ENCODE measurements around the gene MREG. TPM values are rescaled to one million over a fixed set of nuclear protein-coding genes. Genes with fewer than 3 reads are reported as not detected.

MREG gene
- total and polyA plus RNA-seq, 10 of the 15 experiments (the other 5 are each of a cell fraction or from before 2014, with no cell fraction given), result 6.9 to 45.0 (median 28.5) TPM

GRCh38 chr2:216012830-216013079, 596 bp downstream of the MREG start:
- Histone ChIP-seq H3K4me2 (ENCODE audit: control insufficient read depth, insufficient read depth) (peak overlapping the region; percentile 78), H2AFZ (ENCODE audit: control insufficient read depth, low read depth, low read length) (peak overlapping the region; percentile 76), H3K9me3 (replicated peaks; ENCODE audit: control insufficient read depth, insufficient read depth, low read length) (no peaks in the 10 kb centered on the region; the same call in 2 of the 3 replicates), H3K27me3 (replicated peaks in 1 of 2; ENCODE audit: control insufficient read depth in 2 of 2, insufficient read depth in 2 of 2, low read length in 1 of 2) (no peaks in the 10 kb centered on the region), H3K4me3 (peak overlapping the region; percentile 94), H3K4me1 (ENCODE audit: control insufficient read depth, insufficient read depth, low read length) (peaks cover 31% of the 10 kb centered on the region), H3K9ac (ENCODE audit: control insufficient read depth, insufficient read depth, low read length) (peak overlapping the region; percentile 95), H3K36me3 (ENCODE audit: control insufficient read depth in 2 of 2, insufficient read depth in 2 of 2, low read length in 1 of 2) (no peaks in the 10 kb centered on the region), H3K79me2 (ENCODE audit: control insufficient read depth, insufficient read depth, low read length) (peaks cover 52% of the 10 kb centered on the region), H4K20me1 (ENCODE audit: control insufficient read depth, insufficient read depth) (no peaks in the 10 kb centered on the region), H3K27ac (ENCODE audit: control insufficient read depth, insufficient read depth) (peak overlapping the region; percentile 93)
- ChIA-PET RAD21 (ENCODE audit: unreplicated experiment) (interaction anchor here (1.0 to 3.6 kb wide), 7 partner anchors 10 to 62 kb away, joined by 3 to 26 read pairs (median 7); no protein-coding TSS in a partner anchor), CTCF (interaction anchor here (0.6 to 10.4 kb wide), 12 partner anchors 10 to 128 kb away, joined by 3 to 138 read pairs (median 6); no protein-coding TSS in a partner anchor), POLR2A (interaction anchor here (0.5 to 2.7 kb wide), 6 partner anchors 10 to 283 kb away, joined by 3 to 24 read pairs (median 4); no protein-coding TSS in a partner anchor), SMC1A (ENCODE audit: uncharacterized antibody, unreplicated experiment) (interaction anchor here (1.0 to 2.7 kb wide), 13 partner anchors 10 to 132 kb away, joined by 3 to 28 read pairs (median 7); no protein-coding TSS in a partner anchor)
- no peak for FAIRE-seq
- no peak for DNase-seq (ENCODE audit: low read depth, low spot score)
- 0 out of 2 replicates have a peak, but pooled peaks have one; percentile 16 for TF ChIP-seq POLR2AphosphoS5 (IDR thresholded peaks at IDR 0.05; ENCODE audit: low read length)
- TF ChIP-seq SIN3A (IDR thresholded peaks at IDR 0.05; ENCODE audit: low read depth, low read length), result no peak
- TF ChIP-seq ETV6 (conservative IDR thresholded peaks at IDR 0.05 in 1 of 2, IDR thresholded peaks at IDR 0.05 in 1 of 2; ENCODE audit: borderline replicate concordance in 1 of 2, low read depth in 1 of 2), result no peak
- no TSS peak for BruUV-seq (replicated peaks)
- WGBS (ENCODE audit: insufficient coverage, insufficient replicate concordance, low lambda C conversion rate, missing lambda C conversion rate), result 0% methylated on average over 6 of the region's 6 CpGs
- no peak for ATAC-seq
- in situ Hi-C loops (cut with MboI), result no loop called here
- intact Hi-C loops (cut with micrococcal nuclease; ENCODE audit: unreplicated experiment), result no loop called here

GRCh38 chr2:216012133-216012829, 1.1 kb downstream of the MREG start:
- H3K9ac ChIP-seq (ENCODE audit: control insufficient read depth, insufficient read depth, low read length), result peak overlapping the region; percentile 95
- ChIA-PET SMC1A (ENCODE audit: uncharacterized antibody, unreplicated experiment) (interaction anchor here (1.0 to 2.7 kb wide), 19 partner anchors 8 to 132 kb away, joined by 3 to 28 read pairs (median 6); partner anchors contain the start of gene XRCC5), RAD21 (ENCODE audit: unreplicated experiment) (interaction anchor here (1.0 to 3.6 kb wide), 11 partner anchors 10 to 102 kb away, joined by 3 to 26 read pairs (median 5); no protein-coding TSS in a partner anchor), POLR2A (interaction anchor here (0.5 to 2.7 kb wide), 7 partner anchors 10 to 282 kb away, joined by 3 to 24 read pairs (median 3); no protein-coding TSS in a partner anchor), CTCF (interaction anchor here (0.6 to 10.4 kb wide), 16 partner anchors 10 to 128 kb away, joined by 3 to 138 read pairs (median 6); no protein-coding TSS in a partner anchor)
- BruUV-seq (replicated peaks), result no TSS peak
- no peak for DNase-seq (ENCODE audit: low read depth, low spot score)
- no peaks in the 10 kb centered on the region for H4K20me1 ChIP-seq (ENCODE audit: control insufficient read depth, insufficient read depth)
- H3K27me3 ChIP-seq (replicated peaks in 1 of 2; ENCODE audit: control insufficient read depth in 2 of 2, insufficient read depth in 2 of 2, low read length in 1 of 2), result no peaks in the 10 kb centered on the region
- H3K4me1 ChIP-seq (ENCODE audit: control insufficient read depth, insufficient read depth, low read length), result peaks cover 31% of the 10 kb centered on the region
- peak overlapping the region; percentile 94 for H3K4me3 ChIP-seq
- no peaks in the 10 kb centered on the region; the same call in 2 of the 3 replicates for H3K9me3 ChIP-seq (replicated peaks; ENCODE audit: control insufficient read depth, insufficient read depth, low read length)
- peak overlapping the region; percentile 78 for H3K4me2 ChIP-seq (ENCODE audit: control insufficient read depth, insufficient read depth)
- H3K36me3 ChIP-seq (ENCODE audit: control insufficient read depth in 2 of 2, insufficient read depth in 2 of 2, low read length in 1 of 2), result no peaks in the 10 kb centered on the region
- peak overlapping the region; percentile 93 for H3K27ac ChIP-seq (ENCODE audit: control insufficient read depth, insufficient read depth)
- in situ Hi-C loops (cut with MboI), result no loop called here
- ATAC-seq, result peak; percentile 1; the same call in 2 of the 3 replicates
- H2AFZ ChIP-seq (ENCODE audit: control insufficient read depth, low read depth, low read length), result no peak overlapping the region; the same call in 1 of the 2 replicates
- WGBS (ENCODE audit: insufficient coverage, insufficient replicate concordance, low lambda C conversion rate, missing lambda C conversion rate), result 0% methylated on average over 6 of the region's 6 CpGs
- intact Hi-C loops (cut with micrococcal nuclease; ENCODE audit: unreplicated experiment), result no loop called here
- H3K79me2 ChIP-seq (ENCODE audit: control insufficient read depth, insufficient read depth, low read length), result peaks cover 55% of the 10 kb centered on the region
- FAIRE-seq, result no peak
- TF ChIP-seq JUND (IDR thresholded peaks at IDR 0.05; ENCODE audit: low read depth, low read length), result no peak
- TF ChIP-seq SIN3A (IDR thresholded peaks at IDR 0.05; ENCODE audit: low read depth, low read length), result no peak
- TF ChIP-seq RELB (IDR thresholded peaks at IDR 0.05; ENCODE audit: low read depth), result 0 out of 2 replicates have a peak, but pooled peaks have one; percentile 24
- TF ChIP-seq POLR2AphosphoS5 (IDR thresholded peaks at IDR 0.05; ENCODE audit: low read length), result 0 out of 2 replicates have a peak, but pooled peaks have one; percentile 37
- peak; percentile 50; the same call in 1 of the 2 replicates for TF ChIP-seq ATF7 (IDR thresholded peaks at IDR 0.05; ENCODE audit: low read depth)
- 0 out of 2 replicates have a peak, but pooled peaks have one; percentile 3 for TF ChIP-seq CREB1 (IDR thresholded peaks at IDR 0.05; ENCODE audit: low read depth)
- no peak for TF ChIP-seq EP300 (IDR thresholded peaks at IDR 0.05; ENCODE audit: borderline replicate concordance in 1 of 2, control insufficient read depth in 1 of 2, low read depth in 2 of 2, low read length in 2 of 2)
- no peak for TF ChIP-seq ZBTB33 (IDR thresholded peaks at IDR 0.05)
- TF ChIP-seq IKZF1 (conservative IDR thresholded peaks at IDR 0.05), result 0 out of 2 replicates have a peak, but pooled peaks have one; percentile 23
